DMS114 treated with DMSO at 0.1 percent for 48 hours (cell line): ENCODE measurements around the gene KCNA1.

Experiments used
- DNase-seq: peaks from one replicate; lab custom pipeline; 2025; ENCODE audit not compliant: unreplicated experiment; lab: John Stamatoyannopoulos, UW

The KCNA1 gene

DNA sequence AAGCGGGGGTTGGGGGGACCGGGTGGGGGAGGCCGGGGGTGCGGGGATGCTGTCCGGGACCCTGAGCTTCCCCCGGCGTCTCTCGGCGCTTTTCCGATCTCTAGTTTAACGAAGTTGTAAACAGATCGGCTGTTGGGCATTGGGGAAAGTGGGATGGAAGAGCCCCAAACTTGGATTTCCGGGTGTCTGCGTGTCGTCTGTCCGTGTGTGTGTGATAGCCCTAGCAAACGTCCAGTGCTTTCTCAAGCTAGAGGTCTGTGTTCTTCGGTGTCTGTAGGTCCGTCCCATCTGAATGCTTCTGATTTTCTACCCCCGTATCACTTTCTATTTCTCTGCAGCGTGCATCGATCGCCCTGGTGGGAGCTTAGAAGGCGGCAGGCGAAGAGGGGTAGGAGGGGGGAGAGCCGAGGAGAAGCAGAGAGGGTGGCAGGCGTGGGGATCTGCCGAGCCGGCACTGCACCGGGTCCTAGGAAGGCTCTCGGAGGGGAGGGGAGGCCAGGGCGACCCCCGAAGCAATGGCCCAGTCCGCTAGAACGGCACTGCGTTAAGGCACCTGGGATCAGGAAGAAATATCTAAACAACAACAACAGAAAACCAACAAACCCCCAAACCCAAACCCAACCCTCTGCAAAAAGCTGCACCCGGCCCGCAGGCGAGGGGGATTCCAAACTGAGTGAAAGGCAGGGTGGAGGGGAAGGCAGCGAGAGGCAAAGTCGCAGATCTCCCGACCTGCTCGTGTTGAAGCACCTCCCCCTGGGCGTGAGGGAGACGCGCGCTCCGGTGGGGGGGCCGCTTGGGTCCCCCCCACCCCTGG is 1.0 kb downstream of the KCNA1 start:
- DNase-seq: no peak

DNA sequence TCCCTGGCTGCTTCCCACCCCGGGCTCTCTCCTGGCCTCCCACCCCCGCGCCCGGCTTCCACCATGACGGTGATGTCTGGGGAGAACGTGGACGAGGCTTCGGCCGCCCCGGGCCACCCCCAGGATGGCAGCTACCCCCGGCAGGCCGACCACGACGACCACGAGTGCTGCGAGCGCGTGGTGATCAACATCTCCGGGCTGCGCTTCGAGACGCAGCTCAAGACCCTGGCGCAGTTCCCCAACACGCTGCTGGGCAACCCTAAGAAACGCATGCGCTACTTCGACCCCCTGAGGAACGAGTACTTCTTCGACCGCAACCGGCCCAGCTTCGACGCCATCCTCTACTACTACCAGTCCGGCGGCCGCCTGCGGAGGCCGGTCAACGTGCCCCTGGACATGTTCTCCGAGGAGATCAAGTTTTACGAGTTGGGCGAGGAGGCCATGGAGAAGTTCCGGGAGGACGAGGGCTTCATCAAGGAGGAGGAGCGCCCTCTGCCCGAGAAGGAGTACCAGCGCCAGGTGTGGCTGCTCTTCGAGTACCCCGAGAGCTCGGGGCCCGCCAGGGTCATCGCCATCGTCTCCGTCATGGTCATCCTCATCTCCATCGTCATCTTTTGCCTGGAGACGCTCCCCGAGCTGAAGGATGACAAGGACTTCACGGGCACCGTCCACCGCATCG is 1.8 kb downstream of the KCNA1 start:
- no peak for DNase-seq

DNA sequence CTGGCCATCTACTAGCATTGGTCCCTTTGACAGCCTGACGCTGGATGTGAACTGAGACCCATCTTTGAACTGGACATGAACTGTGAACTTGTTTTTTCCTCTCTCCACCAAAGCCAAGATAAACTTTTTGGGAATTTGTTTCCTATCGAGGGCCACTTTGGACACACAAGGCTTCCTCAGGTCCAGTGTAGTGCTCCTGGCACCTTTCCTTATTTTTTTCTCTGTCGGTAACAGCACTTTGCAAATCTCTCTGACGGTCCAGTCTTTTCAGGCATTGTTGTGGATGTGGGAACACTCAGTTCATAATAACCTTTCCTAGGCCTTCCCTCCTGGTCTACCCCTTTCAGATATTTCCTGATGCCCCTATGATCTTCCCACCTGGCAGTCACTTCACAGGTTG is 5.0 kb downstream of the KCNA1 start:
- DNase-seq: no peak

DNA sequence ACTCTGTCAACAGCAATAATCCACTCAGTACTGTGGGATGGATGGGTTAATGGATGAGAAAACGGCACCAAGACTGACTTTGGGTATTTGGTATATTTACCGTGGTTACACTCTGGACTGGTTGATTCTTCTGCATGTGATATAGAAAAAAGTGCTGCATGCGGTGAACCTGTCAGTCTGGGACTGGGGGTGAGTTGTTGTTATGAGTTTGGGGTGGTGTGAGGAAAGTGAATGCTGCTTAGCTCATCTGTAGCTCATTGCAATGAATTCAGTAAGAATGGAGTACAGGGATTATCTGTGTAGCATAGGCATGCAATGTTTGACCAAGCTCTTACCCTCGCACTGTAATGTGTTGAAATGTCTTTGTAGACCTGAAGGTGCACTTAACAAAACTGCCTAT is 6.0 kb downstream of the KCNA1 start:
- no peak for DNase-seq

DNA sequence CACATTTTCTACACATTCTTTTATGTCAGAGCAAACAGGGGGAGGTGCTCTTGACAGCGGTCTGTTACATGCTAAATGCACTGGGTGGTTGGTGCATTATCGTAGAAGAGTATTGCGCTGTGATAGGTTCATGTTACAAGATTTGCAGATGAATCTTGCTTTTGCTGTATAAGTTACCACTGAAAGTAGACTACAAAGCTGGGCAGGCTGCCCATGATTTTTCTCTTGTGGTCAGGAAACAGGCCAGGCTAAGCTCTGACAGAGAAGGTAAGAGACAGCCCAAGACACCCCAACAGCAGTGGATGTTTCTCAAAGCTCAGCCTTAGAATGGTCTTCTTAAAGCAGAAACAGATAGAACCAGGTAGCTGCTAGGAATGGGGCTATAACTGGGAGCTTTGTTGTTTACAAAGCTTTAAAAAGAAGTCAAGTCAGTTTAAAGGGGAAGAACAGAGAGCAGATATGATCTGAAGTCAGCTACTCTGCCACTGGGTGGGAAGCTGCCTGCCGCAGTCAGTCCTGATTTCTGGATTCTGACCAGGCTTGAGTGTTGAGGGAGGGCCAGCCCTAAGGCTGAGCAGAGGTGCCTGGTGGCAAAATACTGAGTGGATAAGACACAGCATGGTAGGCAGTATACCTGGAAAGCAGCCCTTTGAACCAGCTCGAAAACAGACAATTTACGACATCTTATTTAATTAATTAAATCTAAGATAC is 9.4 kb downstream of the KCNA1 start:
- DNase-seq: no peak

DNA sequence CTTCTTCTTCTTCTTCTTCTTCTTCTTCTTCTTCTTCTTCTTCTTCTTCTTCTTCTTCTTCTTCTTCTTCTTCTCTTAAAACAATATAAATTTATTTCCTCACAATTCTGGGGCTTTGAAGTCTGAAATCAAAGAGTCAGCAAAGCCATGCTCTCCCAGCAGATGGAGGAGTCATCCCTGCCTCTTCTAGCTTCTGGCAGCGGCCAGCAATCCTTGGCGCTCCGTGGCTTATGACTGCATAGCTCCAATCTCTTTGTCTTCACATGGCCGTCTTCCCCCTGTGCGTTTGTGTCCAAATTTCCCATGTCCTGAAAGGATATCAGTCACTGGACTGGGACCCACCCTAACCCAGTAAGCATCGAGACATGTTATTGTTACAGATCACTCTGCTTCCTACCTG is 22.9 kb downstream of the KCNA1 start:
- DNase-seq: no peak

DNA sequence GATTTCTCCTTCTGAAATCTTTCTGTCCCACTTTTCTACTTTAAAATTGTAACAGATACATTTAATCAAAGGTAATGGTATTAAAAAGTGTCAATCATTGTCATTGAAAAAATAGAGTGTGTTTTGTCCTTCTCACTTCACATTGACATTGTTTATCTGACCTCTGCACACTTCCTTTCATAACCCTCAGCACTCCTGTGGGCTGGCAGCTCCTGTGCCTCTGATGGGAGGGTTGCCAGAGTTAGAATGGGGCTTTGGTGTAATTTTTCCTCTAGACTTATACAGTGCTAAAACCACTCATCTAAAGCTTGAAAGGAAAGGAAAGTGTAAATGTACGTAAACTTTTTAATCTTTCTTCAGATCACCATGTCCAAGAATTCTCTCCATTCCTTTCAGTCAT is 23.7 kb downstream of the KCNA1 start:
- no peak for DNase-seq

DNA sequence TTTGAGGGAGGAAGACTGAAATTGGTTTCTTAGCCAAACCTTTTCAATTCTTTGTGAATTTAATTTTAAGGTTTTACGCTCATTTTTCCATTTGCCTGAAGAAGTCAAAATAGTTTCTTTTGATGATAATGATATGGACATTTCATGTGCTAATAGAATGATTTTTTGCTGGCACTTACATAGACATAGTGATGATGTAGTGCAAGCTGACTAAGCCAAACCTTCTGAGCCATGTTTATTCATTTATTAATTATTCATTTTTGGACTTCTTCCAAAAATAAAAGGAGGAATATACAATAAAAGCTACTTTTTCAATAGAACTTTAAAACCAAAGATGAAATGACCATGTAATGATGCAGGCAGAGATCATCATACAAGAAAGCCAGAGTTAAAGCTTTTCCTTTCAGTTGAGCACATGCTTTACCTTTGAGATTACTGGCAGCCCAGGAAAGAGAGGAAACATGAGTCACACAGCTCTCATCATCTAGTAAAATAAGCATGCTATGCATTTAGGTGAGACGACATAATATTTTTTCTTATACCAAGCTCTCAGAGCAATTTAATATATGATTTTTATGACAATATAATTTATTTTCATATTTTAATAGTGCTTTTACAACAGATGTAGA is 24.8 kb downstream of the KCNA1 start:
- no peak for DNase-seq

DNA sequence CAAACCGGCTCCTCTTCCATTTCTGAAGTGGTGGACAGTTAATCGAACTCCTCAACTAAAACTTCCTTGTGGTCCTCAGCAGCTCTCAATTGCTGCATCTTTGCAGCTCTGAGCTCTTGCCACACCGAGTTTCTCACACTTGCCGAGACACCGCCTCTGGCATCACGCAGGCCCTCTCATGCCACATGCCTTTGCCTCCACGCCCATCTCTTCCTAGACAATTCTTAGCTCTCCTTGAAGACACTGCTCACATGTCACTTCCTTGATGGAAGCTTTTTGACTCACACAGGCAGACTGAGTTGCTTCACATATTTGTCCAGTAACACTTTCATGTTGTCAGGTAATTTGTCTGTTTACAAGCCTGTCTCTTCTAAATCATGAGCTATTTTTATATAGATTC is 29.2 kb downstream of the KCNA1 start:
- DNase-seq: no peak

DNA sequence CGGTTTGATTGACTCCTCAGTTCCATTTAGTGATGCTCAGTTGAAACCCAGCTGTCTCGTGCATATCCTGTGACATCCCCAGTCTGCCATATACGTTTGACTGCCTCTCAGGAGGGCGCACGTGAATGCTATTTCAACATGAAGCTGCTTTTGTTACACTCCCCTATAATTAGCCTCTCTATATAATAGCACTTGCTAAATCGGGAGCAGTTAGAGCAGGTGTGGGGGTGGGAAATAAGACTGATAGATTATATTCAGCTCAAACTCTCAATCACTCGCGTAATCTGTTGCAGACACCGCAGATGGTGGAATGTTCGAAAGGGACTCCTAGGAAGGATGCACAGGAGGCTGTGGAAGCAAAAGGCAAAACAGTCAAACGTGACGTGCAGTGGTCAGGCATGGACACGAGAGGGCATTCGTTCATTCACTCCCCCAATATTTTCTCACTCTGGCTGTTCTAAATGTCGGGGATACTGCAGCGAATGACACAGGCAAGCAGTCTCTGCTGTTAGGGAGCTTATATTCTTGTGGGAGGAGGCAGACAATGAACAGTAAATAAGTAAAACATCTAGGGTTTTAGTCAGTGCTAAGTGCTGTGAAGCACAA is 29.8 kb downstream of the KCNA1 start:
- DNase-seq: no peak

DNA sequence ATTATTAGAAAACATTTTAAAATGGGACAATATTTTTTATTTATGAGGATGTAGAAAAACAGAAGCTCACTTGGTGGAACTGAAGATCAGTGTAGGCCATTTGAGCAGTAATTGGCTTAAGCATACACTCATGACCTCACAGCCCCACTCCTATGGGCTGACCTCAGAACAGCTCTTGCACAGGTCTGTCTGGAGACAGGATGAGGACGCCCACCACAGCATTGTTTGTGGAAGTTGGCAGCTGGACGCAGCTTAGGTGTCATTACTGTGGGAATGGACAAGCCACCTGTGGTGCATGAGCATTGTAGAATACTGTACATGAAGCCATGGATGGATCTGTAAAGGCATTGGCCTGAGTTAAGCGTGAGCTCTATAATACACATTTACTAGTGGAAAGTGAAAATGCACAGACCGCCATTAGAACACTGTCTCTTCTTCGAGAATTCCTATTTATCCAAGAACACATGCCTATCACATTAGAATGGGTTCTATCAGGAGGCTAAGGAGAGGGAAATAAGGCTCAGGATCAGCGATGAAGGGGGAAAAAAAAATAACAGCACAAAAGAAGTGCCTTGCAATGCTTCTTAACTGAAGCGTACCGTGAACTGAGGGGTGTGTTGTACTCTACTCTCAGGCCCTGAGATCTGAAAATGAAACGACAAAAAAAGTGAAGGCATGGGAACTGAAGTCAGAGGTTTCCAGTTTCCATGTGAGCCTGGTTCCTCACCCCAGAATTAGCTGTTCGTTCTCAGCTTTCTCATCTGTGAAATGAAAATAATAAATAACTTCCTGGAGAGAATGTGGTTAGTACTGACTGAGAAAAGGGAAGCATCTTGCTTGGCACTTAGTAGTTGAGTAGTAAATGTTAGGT is 33.6 kb downstream of the KCNA1 start:
- no peak for DNase-seq

DNA sequence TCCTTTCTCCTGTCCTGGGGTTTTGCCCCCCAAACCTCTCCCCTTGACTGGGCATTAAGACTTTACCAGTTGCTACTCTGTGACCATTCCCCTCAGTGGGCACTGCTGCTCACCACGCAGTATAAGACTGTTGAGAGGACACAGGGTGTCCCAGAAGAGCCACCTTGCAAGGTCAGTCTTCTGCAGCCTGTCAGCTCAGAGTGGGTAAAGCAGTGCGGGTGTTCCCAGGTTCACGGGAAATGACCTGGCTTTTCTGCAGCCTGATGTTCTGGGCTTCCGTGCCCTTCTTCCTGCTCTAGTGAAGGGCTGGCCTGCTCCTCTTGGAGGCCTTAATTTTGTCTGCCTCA is 34.2 kb downstream of the KCNA1 start:
- no peak for DNase-seq

DNA sequence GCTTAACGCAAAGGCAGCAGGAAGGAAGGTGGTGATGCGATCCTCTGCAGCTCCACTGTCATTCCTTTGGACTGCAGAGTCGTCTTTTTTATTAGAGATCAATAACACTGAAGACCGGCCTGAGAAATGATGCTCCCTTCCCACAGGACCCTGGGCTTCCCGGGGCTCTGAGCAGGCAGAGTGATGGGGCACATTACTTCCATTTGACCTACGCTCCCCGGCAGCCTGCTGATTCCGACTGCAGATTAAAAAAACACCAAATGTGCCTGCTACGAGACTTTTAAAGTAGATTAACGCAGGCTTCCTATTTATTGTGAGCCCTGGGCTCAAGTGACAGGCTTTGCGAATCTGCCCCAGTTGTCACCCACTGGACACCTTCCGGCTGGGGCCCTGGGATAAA is 37.5 kb downstream of the KCNA1 start:
- DNase-seq: no peak

DNA sequence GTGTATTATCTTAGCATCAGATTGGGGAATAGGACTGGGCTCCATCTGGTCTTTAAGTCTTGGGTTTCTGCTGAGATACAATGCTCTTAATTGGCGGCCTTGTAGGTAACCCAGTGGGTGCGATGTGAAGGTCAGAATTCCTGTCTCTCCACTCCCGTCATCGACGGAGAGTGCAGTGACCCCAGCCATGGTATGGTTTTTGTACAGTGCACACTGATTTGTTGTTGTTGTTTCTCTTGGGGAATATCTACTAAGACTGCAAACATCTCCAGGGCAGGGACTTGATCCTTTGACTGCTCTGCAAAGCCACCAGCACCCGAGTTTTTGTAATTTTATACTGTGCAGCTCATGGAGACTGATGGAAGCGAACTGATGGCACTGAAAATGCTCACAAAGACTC is 41.4 kb downstream of the KCNA1 start:
- no peak for DNase-seq

DNA sequence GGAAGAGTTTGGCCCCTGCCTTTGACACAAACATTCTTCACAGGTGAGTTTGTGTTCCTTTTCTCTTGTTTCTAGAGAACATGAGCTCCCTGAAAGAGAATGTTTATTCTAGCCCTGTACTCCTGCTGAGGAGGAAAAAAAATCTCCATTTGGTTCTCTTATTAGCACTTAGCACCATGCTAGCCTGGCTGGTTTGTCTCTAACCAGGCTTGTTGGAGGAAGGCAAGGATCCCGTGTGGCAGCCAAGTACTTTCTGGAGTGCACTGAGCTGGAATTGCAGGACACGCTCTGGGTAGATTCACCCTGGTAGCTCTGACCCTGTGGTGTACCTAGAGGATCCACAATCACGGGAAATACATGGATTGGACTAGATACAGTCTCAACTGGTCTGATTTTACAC is 41.9 kb downstream of the KCNA1 start:
- DNase-seq: no peak

DNA sequence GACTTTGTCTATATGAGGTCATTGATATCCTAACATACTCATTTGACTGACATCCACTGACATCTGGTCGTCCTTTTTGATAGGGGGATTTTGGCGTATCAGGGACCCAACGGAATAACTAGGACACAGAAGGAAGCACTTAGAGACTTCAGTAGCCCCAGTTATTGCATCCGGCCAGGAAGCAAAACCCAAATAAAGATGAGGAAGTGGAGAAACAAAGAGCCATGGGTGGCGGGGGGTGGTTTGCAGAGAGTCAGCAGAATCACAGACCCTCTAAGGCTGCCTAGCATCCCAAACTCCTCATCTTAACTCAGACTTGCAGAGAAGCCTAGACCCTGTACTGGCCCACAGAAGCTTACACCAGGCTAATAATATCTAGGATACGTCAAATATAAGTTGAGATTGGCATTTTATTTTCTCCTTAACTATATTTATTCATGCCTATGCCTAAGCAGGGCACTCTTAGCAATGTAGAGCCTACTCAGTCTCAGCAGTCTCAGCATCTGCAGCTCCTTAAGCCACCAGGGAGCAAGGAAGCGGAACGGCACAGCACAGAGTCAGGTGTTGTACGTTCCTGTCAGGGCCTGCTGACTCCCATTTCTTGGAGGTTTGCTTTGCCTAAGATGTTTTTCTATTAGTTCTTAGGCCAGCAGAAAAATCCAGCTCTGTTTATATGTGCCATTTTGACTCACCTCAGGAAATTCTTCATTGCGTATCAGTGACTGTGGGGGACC is 45.1 kb downstream of the KCNA1 start:
- DNase-seq: no peak

DNA sequence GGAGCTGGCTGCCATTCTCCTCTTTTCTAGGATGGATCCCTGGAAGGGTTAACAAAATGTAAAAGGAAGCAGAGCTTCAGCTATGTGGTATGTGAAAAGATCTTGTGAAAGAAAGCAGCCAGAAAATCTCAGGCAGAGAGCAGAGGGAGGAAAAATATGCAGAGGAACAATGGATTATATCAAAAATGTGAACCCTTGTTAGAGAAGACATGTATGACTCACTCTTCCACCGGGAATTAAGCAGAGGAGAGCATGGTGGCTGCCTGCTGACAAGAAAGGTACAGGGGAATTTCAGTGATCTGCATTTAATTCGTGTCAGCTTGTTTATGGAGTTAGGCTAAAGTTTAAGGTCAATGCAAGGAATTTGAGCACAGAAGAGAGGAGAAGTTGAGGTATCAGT is 46.3 kb downstream of the KCNA1 start:
- DNase-seq: no peak

DNA sequence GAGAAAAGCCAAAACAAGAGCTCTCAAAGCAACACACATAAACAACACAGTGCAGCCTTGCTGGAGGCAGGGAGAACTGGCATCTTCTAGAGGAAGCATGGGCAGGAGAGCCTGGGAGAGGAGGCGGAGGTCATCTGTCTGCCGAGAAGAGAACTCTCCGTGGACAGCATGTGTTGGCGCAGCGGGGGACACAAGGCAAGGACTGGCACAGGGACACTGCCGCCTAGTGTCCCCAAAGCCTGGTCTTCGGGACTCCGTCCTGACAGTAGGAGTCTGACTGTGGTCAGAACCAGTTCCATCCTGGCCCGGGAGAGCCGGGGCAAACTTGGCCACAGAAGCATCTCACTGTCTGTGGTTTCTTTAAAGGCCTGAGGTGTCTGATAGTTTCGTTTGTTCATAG is 47.3 kb downstream of the KCNA1 start:
- DNase-seq: no peak

DNA sequence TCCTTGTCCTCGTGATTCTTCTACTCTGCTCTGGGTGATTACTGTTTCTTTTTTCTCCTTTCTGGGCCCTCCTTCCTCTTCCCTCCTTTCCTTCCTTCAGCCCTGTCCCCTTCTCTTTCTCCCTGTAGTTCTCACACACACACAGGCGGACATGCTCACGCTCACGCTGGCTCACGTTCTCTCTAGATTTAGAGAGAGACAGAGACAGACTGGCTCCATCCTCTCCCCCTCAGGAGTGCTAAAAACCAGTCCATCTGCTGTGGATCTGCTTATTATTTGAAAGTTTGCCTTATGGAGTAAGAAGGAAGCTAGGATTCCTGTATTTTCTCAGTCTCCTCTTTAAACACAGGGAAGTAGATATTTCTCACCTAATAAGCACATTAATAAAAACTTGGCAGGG is 48.1 kb downstream of the KCNA1 start:
- no peak for DNase-seq
